GM23248 (cell line): ENCODE results near the gene MAB21L3. TPM values are rescaled to one million over a fixed set of nuclear protein-coding genes. Genes with fewer than 3 reads are reported as not detected.

Experiments
- DNase-seq: peaks from one replicate; pipeline ENCODE4 v3.0.0-alpha.2; 2015
- H2AFZ ChIP-seq: fragments of 200-600 bp; sonication (generic); 2 replicates; pipeline ENCODE4 v1.6.1; 2016; ENCODE audit warnings: antibody characterized with exemption
- H3F3A ChIP-seq: fragments of 200-600 bp; sonication (generic); 2 replicates; pipeline ENCODE4 v1.6.1; 2016; ENCODE audit warnings: mild to moderate bottlenecking, antibody characterized with exemption, mixed run types; ENCODE audit not compliant: insufficient read depth
- H3K27ac ChIP-seq: fragments of 200-600 bp; sonication (generic); 2 replicates; pipeline ENCODE4 v1.5.1; 2016; ENCODE audit warnings: mild to moderate bottlenecking
- H3K27me3 ChIP-seq: fragments of 200-600 bp; sonication (generic); replicated peaks from 2 replicates; pipeline ENCODE4 v1.6.1; 2016; ENCODE audit warnings: mild to moderate bottlenecking; ENCODE audit not compliant: insufficient read depth
- H3K36me3 ChIP-seq: fragments of 200-600 bp; sonication (generic); 2 replicates; pipeline ENCODE4 v1.6.1; 2016; ENCODE audit warnings: low read depth, mild to moderate bottlenecking
- H3K4me1 ChIP-seq: fragments of 200-600 bp; sonication (generic); 2 replicates; pipeline ENCODE4 v1.6.1; 2016; ENCODE audit warnings: mild to moderate bottlenecking; ENCODE audit not compliant: insufficient read depth
- H3K4me2 ChIP-seq: fragments of 200-600 bp; sonication (generic); one replicate; pipeline ENCODE4 v1.6.1; 2016; ENCODE audit warnings: mild to moderate bottlenecking; ENCODE audit not compliant: unreplicated experiment
- H3K4me3 ChIP-seq: fragments of 200-600 bp; sonication (generic); 2 replicates; pipeline ENCODE4 v1.5.1; 2016; ENCODE audit warnings: mild to moderate bottlenecking
- H3K79me2 ChIP-seq: fragments of 200-600 bp; sonication (generic); 2 replicates; pipeline ENCODE4 v1.6.1; 2016; ENCODE audit warnings: mild to moderate bottlenecking; ENCODE audit not compliant: insufficient read depth
- H3K9ac ChIP-seq: fragments of 200-600 bp; sonication (generic); 2 replicates; pipeline ENCODE4 v1.6.1; 2016; ENCODE audit warnings: mild to moderate bottlenecking
- H3K9me2 ChIP-seq: fragments of 200-600 bp; sonication (generic); 2 replicates; pipeline ENCODE4 v1.6.1; 2016; ENCODE audit warnings: mixed run types, mild to moderate bottlenecking, moderate library complexity; ENCODE audit not compliant: insufficient read depth
- H3K9me3 ChIP-seq: fragments of 200-600 bp; sonication (generic); one replicate; pipeline ENCODE4 v1.6.1; 2017; ENCODE audit warnings: low read depth
- H4K20me1 ChIP-seq: fragments of 200-600 bp; sonication (generic); 2 replicates; pipeline ENCODE4 v1.6.0; 2016; ENCODE audit not compliant: insufficient read depth
- EZH2 ChIP-seq: fragments of 200-600 bp; sonication (generic); IDR thresholded peaks from 2 replicates; pipeline ENCODE4 v1.6.1; 2018; ENCODE audit warnings: antibody characterized with exemption, mild to moderate bottlenecking; ENCODE audit not compliant: insufficient read depth, poor library complexity, severe bottlenecking
- EZH2phosphoT487 ChIP-seq: fragments of 200-600 bp; sonication (generic); IDR thresholded peaks from 2 replicates; pipeline ENCODE4 v1.6.1; 2018; ENCODE audit warnings: antibody characterized with exemption, moderate library complexity, mild to moderate bottlenecking, low read depth; ENCODE audit not compliant: insufficient read depth
- WGBS, 2 experiments: methylation state at CpG; one replicate each; pipeline ENCODE4 v1.1.6; 2015 to 2017; ENCODE audit warnings: low lambda C conversion rate in 2 of 2, low coverage in 1 of 2; ENCODE audit errors: missing lambda C conversion rate in 2 of 2; 5-methylcytosine and 5-hydroxymethylcytosine counted together
- in situ Hi-C: fragments of 300-500 bp; cut with MboI; formaldehyde crosslinking; loops from 2 replicates; pipeline ENCODE4 v1.15.0; 2020
- polyA plus RNA-seq: library from polyadenylated mRNA; unstranded; fragments of >200 nt; fragmentation: Nextera tagmentation; extraction: Ambion mirVana; gene quantifications from 2 replicates; pipeline ENCODE4 v1.2.1, GENCODE V29; 2016
- total RNA-seq: library from RNA; depleted of rRNA; stranded (reverse); fragments of >200 nt; shearing (Covaris generic); gene quantifications from 2 replicates; pipeline ENCODE4 v1.2.3, GENCODE V29; 2014

MAB21L3 gene
- total and polyA plus RNA-seq, 2 experiments from 2014 or later: 0.08 to 2.7 TPM

DNA sequence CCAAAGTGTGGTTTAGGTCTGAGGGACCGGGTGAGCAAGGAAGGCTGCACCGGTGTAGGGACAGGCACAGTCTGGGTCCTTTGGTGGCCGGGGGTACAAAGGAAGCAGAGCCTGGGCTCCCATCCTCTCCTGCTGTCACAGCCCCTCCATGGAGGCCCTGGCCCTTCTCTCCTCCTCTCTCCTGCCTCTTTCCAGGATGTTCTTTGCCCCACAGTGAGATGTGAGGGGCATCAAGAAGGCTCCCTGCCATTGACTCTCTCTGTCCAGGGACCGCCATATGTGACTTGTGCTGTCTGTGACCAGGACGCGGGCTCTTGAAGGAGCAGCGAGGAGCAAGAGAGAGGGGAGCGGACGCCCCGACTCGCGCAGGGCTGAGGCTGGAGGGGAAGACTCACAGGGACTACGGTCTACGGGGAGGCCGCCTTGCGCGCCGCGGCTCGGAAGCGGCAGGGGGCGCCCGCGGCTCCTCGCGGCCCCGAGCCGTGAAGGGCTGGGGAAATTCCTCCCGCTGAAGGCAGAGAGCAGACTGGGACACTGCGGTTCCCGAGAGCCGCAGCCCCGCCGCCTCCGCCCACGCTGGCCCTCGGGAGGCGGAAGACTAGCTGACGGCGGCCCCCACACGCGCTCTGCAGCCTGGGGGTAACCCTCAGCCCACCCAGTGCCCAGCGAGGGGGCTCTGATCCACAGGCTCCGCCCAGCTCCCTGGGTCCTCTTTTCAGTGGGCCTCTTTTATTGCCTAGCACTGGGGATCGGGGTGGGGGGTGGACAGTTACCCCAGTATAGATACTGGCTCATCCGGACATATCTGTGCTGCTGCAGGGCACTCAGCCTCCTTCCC lies 40.8 kb downstream of the MAB21L3 start:
- peak overlapping the region; percentile 70 for H3K9ac ChIP-seq
- WGBS, 2 experiments: 9 to 13% methylated on average over 23 to 39 of the region's 46 CpGs
- no peaks in the 10 kb centered on the region for H4K20me1 ChIP-seq
- no peak for TF ChIP-seq EZH2
- TF ChIP-seq EZH2phosphoT487: no peak
- H3K4me3 ChIP-seq: peak overlapping the region; percentile 69
- in situ Hi-C loops: no loop called here
- H3K36me3 ChIP-seq: no peaks in the 10 kb centered on the region
- DNase-seq: peak; percentile 90
- H3K4me1 ChIP-seq: no peaks in the 10 kb centered on the region
- H3K9me2 ChIP-seq: no peaks in the 10 kb centered on the region
- H3K27ac ChIP-seq: no peak overlapping the region
- peak overlapping the region; percentile 86 for H2AFZ ChIP-seq
- H3K4me2 ChIP-seq: peak overlapping the region; percentile 70
- H3K27me3 ChIP-seq: no peaks in the 10 kb centered on the region
- H3K79me2 ChIP-seq: no peaks in the 10 kb centered on the region
- H3K9me3 ChIP-seq: no peaks in the 10 kb centered on the region
- no peaks in the 10 kb centered on the region for H3F3A ChIP-seq

DNA sequence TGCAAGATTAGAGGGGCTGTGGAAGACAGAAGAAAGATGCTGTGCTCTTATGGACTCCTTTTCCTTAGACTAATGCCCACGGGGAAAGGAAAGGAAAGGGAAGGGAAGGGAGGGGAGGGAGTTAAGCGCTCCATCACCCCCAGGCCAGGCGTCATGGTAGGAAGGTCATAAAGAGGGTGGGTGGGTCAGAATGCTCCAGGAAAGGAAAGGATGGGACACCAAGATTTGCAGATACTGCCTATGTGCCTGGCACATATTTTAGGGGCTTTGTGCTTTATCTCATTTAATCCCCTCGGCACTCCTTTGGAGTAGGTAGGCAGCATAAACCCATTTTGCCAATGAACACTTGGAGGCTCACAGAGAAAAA lies 41.4 kb downstream of the MAB21L3 start:
- Histone ChIP-seq H3K27ac (no peak overlapping the region), H3K36me3 (no peaks in the 10 kb centered on the region), H2AFZ (peak overlapping the region; percentile 86), H3K4me1 (no peaks in the 10 kb centered on the region), H3K27me3 (no peaks in the 10 kb centered on the region), H3F3A (no peaks in the 10 kb centered on the region), H3K9me2 (no peaks in the 10 kb centered on the region), H3K4me2 (peak overlapping the region; percentile 70), H3K9me3 (no peaks in the 10 kb centered on the region), H3K4me3 (peak overlapping the region; percentile 69), H4K20me1 (no peaks in the 10 kb centered on the region), H3K79me2 (no peaks in the 10 kb centered on the region), H3K9ac (peak overlapping the region; percentile 70)
- in situ Hi-C loops: no loop called here
- 72 to 100% methylated on average over 1 to 4 of the region's 4 CpGs for WGBS, 2 experiments
- DNase-seq: no peak
- TF ChIP-seq EZH2phosphoT487 (no peak), EZH2 (no peak)

DNA sequence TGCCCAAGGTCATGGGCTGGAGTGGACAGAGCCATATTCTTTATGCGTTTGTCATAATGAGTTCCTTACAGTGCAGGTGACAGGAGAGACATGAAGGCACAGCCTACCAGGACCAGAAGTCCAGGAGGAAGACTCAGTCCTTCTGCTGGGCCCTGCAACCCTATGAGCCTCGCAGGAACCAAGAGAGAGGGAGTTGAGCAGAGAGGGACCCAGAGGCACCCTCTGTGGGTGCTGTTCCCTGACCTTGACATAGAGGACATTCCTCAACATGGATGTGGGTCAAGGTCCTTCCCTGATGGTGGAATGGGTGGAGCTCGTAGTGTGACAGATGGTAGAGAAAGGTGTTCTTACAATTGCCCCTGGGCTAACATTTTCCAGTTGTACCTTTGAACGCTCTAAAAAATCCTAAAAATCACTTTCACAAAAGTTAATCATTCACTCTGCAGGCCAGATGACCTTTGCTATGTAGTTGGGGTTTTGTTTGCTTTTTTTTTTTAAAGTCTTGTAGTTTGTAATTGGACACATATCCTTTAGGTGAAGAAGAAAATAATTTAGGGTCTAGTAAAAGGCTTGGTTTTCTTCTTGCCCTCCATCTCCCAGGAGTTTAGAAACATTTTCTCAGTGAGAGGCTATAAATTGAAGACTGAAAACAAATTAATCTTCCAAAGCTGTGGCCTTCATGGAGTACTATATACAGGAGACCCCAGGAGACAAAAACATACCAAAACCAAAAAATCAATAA lies 41.9 kb downstream of the MAB21L3 start:
- H3K4me1 ChIP-seq: no peaks in the 10 kb centered on the region
- H2AFZ ChIP-seq: no peak overlapping the region
- no peak overlapping the region for H3K9ac ChIP-seq
- TF ChIP-seq EZH2phosphoT487 (no peak), EZH2 (no peak)
- H3K9me3 ChIP-seq: no peaks in the 10 kb centered on the region
- WGBS, 2 experiments: 93 to 97% methylated on average over 4 of the region's 4 CpGs
- no peak for DNase-seq
- no peak overlapping the region for H3K4me3 ChIP-seq
- no peaks in the 10 kb centered on the region for H3K79me2 ChIP-seq
- no peaks in the 10 kb centered on the region for H3K36me3 ChIP-seq
- H4K20me1 ChIP-seq: no peaks in the 10 kb centered on the region
- in situ Hi-C loops: no loop called here
- no peaks in the 10 kb centered on the region for H3F3A ChIP-seq
- no peaks in the 10 kb centered on the region for H3K9me2 ChIP-seq
- H3K27me3 ChIP-seq: no peaks in the 10 kb centered on the region
- no peak overlapping the region for H3K27ac ChIP-seq
- no peak overlapping the region for H3K4me2 ChIP-seq

DNA sequence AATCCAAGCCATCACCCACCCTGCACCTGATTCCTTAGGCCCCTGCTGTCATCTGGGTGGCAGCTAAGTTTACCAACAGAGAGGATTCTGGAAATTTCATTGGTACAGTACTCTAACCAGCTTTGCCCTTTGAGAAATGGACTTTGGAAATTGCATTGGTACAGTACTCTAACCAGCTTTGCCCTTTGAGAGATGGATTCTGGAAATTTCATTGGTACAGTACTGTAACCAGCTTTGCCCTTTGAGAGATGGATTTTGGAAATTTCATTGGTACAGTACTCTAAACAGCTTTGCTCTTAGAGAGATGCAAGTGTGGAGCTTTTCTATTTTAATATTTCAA lies 42.5 kb downstream of the MAB21L3 start:
- Histone ChIP-seq H3F3A (no peaks in the 10 kb centered on the region), H4K20me1 (no peaks in the 10 kb centered on the region), H3K36me3 (no peaks in the 10 kb centered on the region), H3K9me3 (no peaks in the 10 kb centered on the region), H3K27me3 (no peaks in the 10 kb centered on the region), H3K79me2 (no peaks in the 10 kb centered on the region), H3K4me3 (no peak overlapping the region), H3K9me2 (no peaks in the 10 kb centered on the region), H3K4me1 (no peaks in the 10 kb centered on the region), H2AFZ (no peak overlapping the region), H3K9ac (no peak overlapping the region), H3K27ac (no peak overlapping the region), H3K4me2 (no peak overlapping the region)
- no peak for DNase-seq
- in situ Hi-C loops: no loop called here
- no peak for TF ChIP-seq EZH2phosphoT487
- no peak for TF ChIP-seq EZH2
